Measurements from ENCODE around the gene MCOLN2. TPM values are rescaled to one million over a fixed set of nuclear protein-coding genes. Genes with fewer than 3 reads are reported as not detected.
A peak's percentile ranks its signal among the peaks of the same experiment; 100 is the strongest.

Gene MCOLN2
- total RNA-seq, 1 experiment from 2014 or later: 1.3 TPM

GRCh38 chr1:84888753-84889152 is 108.2 kb downstream of the MCOLN2 start:
- H3K27ac Mint-ChIP-seq: peak overlapping the region in 1 of 3 experiments; percentile 60; a peak in 1 of 7 replicates
- H3K14ac ChIP-seq (ENCODE audit: insufficient read depth, low read length): no peak overlapping the region
- no peak overlapping the region for H3K4ac ChIP-seq (ENCODE audit: low read depth, low read length)
- H2BK20ac ChIP-seq (ENCODE audit: low read depth, low read length, poor library complexity, severe bottlenecking): no peak overlapping the region
- H3K4me2 ChIP-seq (ENCODE audit: insufficient read depth, insufficient read length, low read length): no peak overlapping the region
- H3K18ac ChIP-seq (ENCODE audit: insufficient read length, low read depth, low read length): no peak overlapping the region
- no peak overlapping the region for H3K27ac ChIP-seq (ENCODE audit: insufficient read length, low read depth, low read length)
- H2AFZ ChIP-seq (ENCODE audit: low read length): no peak overlapping the region
- no peak overlapping the region for H4K8ac ChIP-seq (replicated peaks; ENCODE audit: insufficient read length, low read depth, low read length)
- no peaks in the 10 kb centered on the region for H3K9me3 Mint-ChIP-seq
- no peak overlapping the region for H3K23ac ChIP-seq (ENCODE audit: insufficient read length, low read depth, low read length)
- no peaks in the 10 kb centered on the region for H4K20me1 ChIP-seq (ENCODE audit: control insufficient read depth, insufficient read depth, insufficient read length)
- no peaks in the 10 kb centered on the region for H3K79me2 ChIP-seq (ENCODE audit: insufficient read depth, low read length)
- TF ChIP-seq CTCF (conservative IDR thresholded peaks at IDR 0.05): no peak
- H4K5ac ChIP-seq (ENCODE audit: insufficient read length, low read depth, low read length): no peak overlapping the region
- no peak overlapping the region for H3K4me3 Mint-ChIP-seq
- no peaks in the 10 kb centered on the region; the same call in 1 of the 2 replicates for H3K27me3 ChIP-seq (ENCODE audit: insufficient read depth, low read length)
- H2AK5ac ChIP-seq (ENCODE audit: insufficient read length, low read length): no peak overlapping the region
- H3K79me1 ChIP-seq (ENCODE audit: insufficient read depth, low read depth, low read length, poor library complexity, severe bottlenecking): no peaks in the 10 kb centered on the region
- peaks cover 6% of the 10 kb centered on the region for H3K23me2 ChIP-seq (ENCODE audit: insufficient read length, low read depth, low read length, poor library complexity, severe bottlenecking)
- no peak overlapping the region for H2BK12ac ChIP-seq (ENCODE audit: insufficient read length, low read depth, low read length)
- H3T11ph ChIP-seq (ENCODE audit: low read length): no peak overlapping the region
- H3K4me1 Mint-ChIP-seq: peaks cover 11 to 16% of the 10 kb centered on the region in 2 experiments
- no peaks in the 10 kb centered on the region for H3K4me1 ChIP-seq (ENCODE audit: insufficient read depth, low read length)
- no peak overlapping the region for H2BK15ac ChIP-seq (ENCODE audit: low read depth, low read length)
- H4K91ac ChIP-seq (ENCODE audit: insufficient read length, low read depth, low read length): no peak overlapping the region
- no peak for DNase-seq
- H3K27me3 Mint-ChIP-seq (ENCODE audit: low read depth): peaks cover 41% of the 10 kb centered on the region
- no peak overlapping the region for H3K9ac ChIP-seq (ENCODE audit: extremely low read depth, insufficient read length, low read length)
- peaks cover 0 to 32% (median 0%) of the 10 kb centered on the region in 3 experiments; a peak in 4 of 7 replicates for H3K36me3 Mint-ChIP-seq (ENCODE audit: insufficient read depth in 1 of 3, low read depth in 3 of 3)
- no peaks in the 10 kb centered on the region for H3K9me3 ChIP-seq (ENCODE audit: control insufficient read depth, low read depth, low read length)
- no peak overlapping the region for H2BK5ac ChIP-seq (ENCODE audit: insufficient read length, low read length)
- H3K56ac ChIP-seq (ENCODE audit: insufficient read length, low read depth, low read length): no peak overlapping the region
- H2BK120ac ChIP-seq (ENCODE audit: low read depth, low read length, poor library complexity, severe bottlenecking): no peak overlapping the region

Data from H9 (cell line).